Endothelial cell of umbilical vein (primary cell): ENCODE data around the gene IFRD2. TPM values are rescaled to one million over a fixed set of nuclear protein-coding genes. Genes with fewer than 3 reads are reported as not detected.

Experiments used
- BruUV-seq: library from RNA; stranded (reverse); fragments of 400-500 nt; replicated peaks from 2 replicates; lab custom pipeline; 2021; lab: Mats Ljungman, UMichigan
- CTCF ChIA-PET: fragments of 300-600, 350-600 bp; sonication (Branson Sonifier 250); formaldehyde crosslinking; loops from one replicate; lab custom pipeline; 2021; ENCODE audit warnings: antibody characterized with exemption, inconsistent platforms; lab: Charles Lee
- POLR2A ChIA-PET: fragments of 300-600, 350-600 bp; sonication (Branson Sonifier 250); formaldehyde crosslinking; loops from one replicate; lab custom pipeline; 2021; ENCODE audit warnings: antibody characterized with exemption, inconsistent platforms; lab: Charles Lee
- DNase-seq: peaks from one replicate; pipeline ENCODE4 v3.0.0-alpha.2; 2011; ENCODE audit warnings: low read depth, low spot score
- FAIRE-seq: peaks from 2 replicates; lab custom pipeline; 2011; peaks lifted over from hg19 to GRCh38; lab: Jason Lieb, UNC
- H2AFZ ChIP-seq: 2 replicates; pipeline ENCODE4 v1.6.0; 2012; ENCODE audit warnings: low read depth, low read length, control low read depth, inconsistent platforms
- H3K27ac ChIP-seq: 2 replicates; pipeline ENCODE4 v1.5.1; 2011; ENCODE audit warnings: low read depth, mild to moderate bottlenecking, control low read depth, low read length, moderate library complexity; ENCODE audit not compliant: insufficient read depth
- H3K27me3 ChIP-seq, 2 experiments: 2 replicates each; pipeline versions ENCODE4 v1.6.0 to v1.6.1; 2011; ENCODE audit warnings: low read length in 2 of 2, mixed read lengths in 1 of 2; ENCODE audit not compliant: control insufficient read depth in 2 of 2, insufficient read depth in 2 of 2
- H3K36me3 ChIP-seq, 2 experiments: 2 replicates in 1 of 2; 3 replicates in 1 of 2; pipeline ENCODE4 v1.5.1; 2011; ENCODE audit warnings: low read length in 2 of 2, mild to moderate bottlenecking in 1 of 2, moderate library complexity in 1 of 2; ENCODE audit not compliant: control insufficient read depth in 2 of 2, insufficient read depth in 2 of 2; ENCODE audit errors: extremely low read depth in 1 of 2
- H3K4me1 ChIP-seq: 3 replicates; pipeline ENCODE4 v1.5.1; 2011; ENCODE audit warnings: mild to moderate bottlenecking, low read length; ENCODE audit not compliant: control insufficient read depth, insufficient read depth; ENCODE audit errors: extremely low read depth
- H3K4me2 ChIP-seq: 2 replicates; pipeline ENCODE4 v1.6.1; 2011; ENCODE audit warnings: low read length, control low read depth, mixed read lengths; ENCODE audit not compliant: insufficient read depth
- H3K4me3 ChIP-seq, 3 experiments: fragments of 200-600 bp in 1 of 3; sonication (generic), shearing (Covaris generic) in 1 of 3; replicated peaks in 1 of 3; 2 replicates each; pipeline ENCODE4 v1.5.1; 2011 to 2016; ENCODE audit warnings: control low read depth in 3 of 3, low read length in 3 of 3, mild to moderate bottlenecking in 2 of 3, inconsistent platforms in 1 of 3, low read depth in 1 of 3, moderate library complexity in 1 of 3; ENCODE audit not compliant: insufficient read depth in 1 of 3
- H3K79me2 ChIP-seq: 2 replicates; pipeline ENCODE4 v1.6.0; 2012; ENCODE audit warnings: low read length, inconsistent platforms; ENCODE audit not compliant: control insufficient read depth, insufficient read depth
- H3K9ac ChIP-seq: replicated peaks from 2 replicates; pipeline ENCODE3; 2011; ENCODE audit warnings: low read length, control low read depth; ENCODE audit not compliant: insufficient read depth; ENCODE audit errors: extremely low read depth
- H3K9me1 ChIP-seq: replicated peaks from 3 replicates; pipeline ENCODE4 v1.6.0; 2011; ENCODE audit warnings: mild to moderate bottlenecking, low read length; ENCODE audit not compliant: control insufficient read depth, insufficient read depth; ENCODE audit errors: extremely low read depth
- H3K9me3 ChIP-seq: replicated peaks from 2 replicates; pipeline ENCODE4 v1.5.1; 2012; ENCODE audit warnings: low read length, inconsistent platforms; ENCODE audit not compliant: control insufficient read depth, insufficient read depth
- H4K20me1 ChIP-seq: replicated peaks from 2 replicates; pipeline ENCODE3; 2011; ENCODE audit warnings: mild to moderate bottlenecking, low read length; ENCODE audit not compliant: control insufficient read depth, insufficient read depth; ENCODE audit errors: extremely low read depth
- POLR2A ChIP-seq: IDR thresholded peaks from 2 replicates; pipeline ENCODE4 v1.6.1; 2012; ENCODE audit warnings: low read depth, mild to moderate bottlenecking, control low read depth, low read length
- POLR2AphosphoS5 ChIP-seq: IDR thresholded peaks from 2 replicates; pipeline ENCODE4 v1.6.1; 2012; ENCODE audit warnings: low read depth, mild to moderate bottlenecking, control low read depth, low read length, moderate library complexity; ENCODE audit not compliant: insufficient read depth
- dilution Hi-C: fragments of 300-500 bp; cut with MboI; formaldehyde crosslinking; loops from one replicate; pipeline ENCODE4 v1.15.0; 2019; ENCODE audit warnings: low sequenced_read_pairs; ENCODE audit not compliant: extremely low pct_ligation_motif_present
- intact Hi-C: fragments of 100-400 bp; cut with micrococcal nuclease; formaldehyde crosslinking; loops from one replicate; pipeline ENCODE4 v1.10.0; 2022
- polyA plus RNA-seq, 4 experiments: library from polyadenylated mRNA; depleted of rRNA in 3 of 4; stranded (reverse) in 3 of 4; unstranded in 1 of 4; fragments of >200 nt; gene quantifications; 2 replicates each; pipeline versions ENCODE4 v1.2.1 to v1.2.3, GENCODE V29; 2011 to 2012; ENCODE audit warnings: missing spikeins in 1 of 4
- total RNA-seq: library from RNA; stranded (reverse); gene quantifications from 2 replicates; pipeline ENCODE4 v1.2.3, GENCODE V29; 2021
- TF ChIP-seq, protein P1 (sequence below), 2 donors: IDR thresholded peaks; 1 replicate in 1 of 2; 2 replicates in 1 of 2; pipeline ENCODE4 v1.5.1; 2011; ENCODE audit warnings: low read length in 2 of 2, mild to moderate bottlenecking in 2 of 2, moderate library complexity in 2 of 2, control low read depth in 1 of 2, inconsistent platforms in 1 of 2, low read depth in 1 of 2; ENCODE audit not compliant: insufficient read depth in 1 of 2; ENCODE audit errors: extremely low read depth in 1 of 2

The IFRD2 gene
- total and polyA plus RNA-seq, 2 donors (not counting 3 experiments of a cell fraction or from before 2014, with no cell fraction given): 99.4 to 111 TPM

DNA sequence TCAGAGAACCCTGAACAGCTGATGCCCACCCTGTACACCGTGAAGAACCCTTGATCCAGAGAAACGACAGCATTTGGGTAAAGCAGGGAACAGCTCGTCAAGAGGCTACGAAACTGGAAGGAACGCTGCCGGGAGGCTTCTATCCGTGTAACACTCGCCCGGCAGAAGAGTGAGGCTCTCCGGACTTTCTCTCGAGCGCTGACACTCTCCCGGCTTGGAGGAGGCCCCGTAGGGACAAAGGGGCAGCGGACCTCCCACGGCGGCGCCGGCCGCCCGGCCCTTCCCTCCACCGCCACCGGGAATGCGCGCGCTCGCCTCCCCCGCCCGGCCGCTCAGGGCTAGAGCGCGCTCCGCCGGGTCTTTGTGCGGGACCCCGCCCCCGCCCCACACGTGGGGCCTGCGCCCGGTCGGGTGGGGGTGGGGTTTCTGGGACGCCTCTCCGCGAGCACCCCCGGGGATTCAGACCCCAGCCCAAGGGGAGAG lies 28.7 kb upstream of the IFRD2 start:
- Histone ChIP-seq H3K36me3 (peaks cover 11 to 40% of the 10 kb centered on the region in 2 experiments), H3K27me3 (no peaks in the 10 kb centered on the region), H3K4me1 (peaks cover 67% of the 10 kb centered on the region), H3K79me2 (peaks cover 52% of the 10 kb centered on the region), H3K9me3 (no peaks in the 10 kb centered on the region), H3K4me2 (peak overlapping the region; percentile 69), H2AFZ (no peak overlapping the region), H3K4me3 (peak overlapping the region; percentile 65 to 89 (median 89)), H3K9me1 (no peaks in the 10 kb centered on the region), H4K20me1 (no peaks in the 10 kb centered on the region), H3K27ac (peak overlapping the region; percentile 87), H3K9ac (peak overlapping the region; percentile 89)
- DNase-seq: peak; percentile 77
- BruUV-seq: no TSS peak
- ChIA-PET CTCF (interaction anchor here (0.5 to 4.3 kb wide), 13 partner anchors 7 to 1360 kb away, joined by 3 to 36 read pairs (median 3); partner anchors contain the start of genes CYB561D2, HYAL3, NAA80 and NPRL2), POLR2A (interaction anchor here (0.6 to 5.1 kb wide), 2 partner anchors 15 to 62 kb away, joined by 3 to 38 read pairs; no protein-coding TSS in a partner anchor)
- no peak for FAIRE-seq
- intact Hi-C loops (no loop called here), dilution Hi-C loops (no loop called here)
- TF ChIP-seq POLR2AphosphoS5 (no peak), POLR2A (peak; percentile 71)
- TF ChIP-seq, protein P1, sequence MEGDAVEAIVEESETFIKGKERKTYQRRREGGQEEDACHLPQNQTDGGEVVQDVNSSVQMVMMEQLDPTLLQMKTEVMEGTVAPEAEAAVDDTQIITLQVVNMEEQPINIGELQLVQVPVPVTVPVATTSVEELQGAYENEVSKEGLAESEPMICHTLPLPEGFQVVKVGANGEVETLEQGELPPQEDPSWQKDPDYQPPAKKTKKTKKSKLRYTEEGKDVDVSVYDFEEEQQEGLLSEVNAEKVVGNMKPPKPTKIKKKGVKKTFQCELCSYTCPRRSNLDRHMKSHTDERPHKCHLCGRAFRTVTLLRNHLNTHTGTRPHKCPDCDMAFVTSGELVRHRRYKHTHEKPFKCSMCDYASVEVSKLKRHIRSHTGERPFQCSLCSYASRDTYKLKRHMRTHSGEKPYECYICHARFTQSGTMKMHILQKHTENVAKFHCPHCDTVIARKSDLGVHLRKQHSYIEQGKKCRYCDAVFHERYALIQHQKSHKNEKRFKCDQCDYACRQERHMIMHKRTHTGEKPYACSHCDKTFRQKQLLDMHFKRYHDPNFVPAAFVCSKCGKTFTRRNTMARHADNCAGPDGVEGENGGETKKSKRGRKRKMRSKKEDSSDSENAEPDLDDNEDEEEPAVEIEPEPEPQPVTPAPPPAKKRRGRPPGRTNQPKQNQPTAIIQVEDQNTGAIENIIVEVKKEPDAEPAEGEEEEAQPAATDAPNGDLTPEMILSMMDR (IDR thresholded peaks at IDR 0.05; ENCODE audit: extremely low read depth in 1 of 2, insufficient read depth in 1 of 2, low read depth in 1 of 2, low read length in 2 of 2): no peak
